Fibroblast of villous mesenchyme (primary cell): ENCODE data around the gene GH2. TPM values are rescaled to one million over a fixed set of nuclear protein-coding genes. Genes with fewer than 3 reads are reported as not detected.

Experiments
- DNase-seq: peaks from one replicate; pipeline ENCODE4 v3.0.0-alpha.2; 2010; ENCODE audit warnings: low read depth
- H3K4me3 ChIP-seq: 2 replicates; pipeline ENCODE4 v1.5.1; 2011; ENCODE audit warnings: low read depth, mild to moderate bottlenecking, low read length
- total RNA-seq: library from RNA; depleted of rRNA; stranded (reverse); fragments of >200 nt; gene quantifications from 2 replicates; pipeline ENCODE4 v1.2.3, GENCODE V29; 2012
- TF ChIP-seq, protein P1 (sequence below): IDR thresholded peaks from 2 replicates; pipeline ENCODE4 v1.5.1; 2012; ENCODE audit warnings: low read depth, mild to moderate bottlenecking, low read length; ENCODE audit not compliant: insufficient read depth

The GH2 gene
- total RNA-seq, 1 donor: not detected

DNA sequence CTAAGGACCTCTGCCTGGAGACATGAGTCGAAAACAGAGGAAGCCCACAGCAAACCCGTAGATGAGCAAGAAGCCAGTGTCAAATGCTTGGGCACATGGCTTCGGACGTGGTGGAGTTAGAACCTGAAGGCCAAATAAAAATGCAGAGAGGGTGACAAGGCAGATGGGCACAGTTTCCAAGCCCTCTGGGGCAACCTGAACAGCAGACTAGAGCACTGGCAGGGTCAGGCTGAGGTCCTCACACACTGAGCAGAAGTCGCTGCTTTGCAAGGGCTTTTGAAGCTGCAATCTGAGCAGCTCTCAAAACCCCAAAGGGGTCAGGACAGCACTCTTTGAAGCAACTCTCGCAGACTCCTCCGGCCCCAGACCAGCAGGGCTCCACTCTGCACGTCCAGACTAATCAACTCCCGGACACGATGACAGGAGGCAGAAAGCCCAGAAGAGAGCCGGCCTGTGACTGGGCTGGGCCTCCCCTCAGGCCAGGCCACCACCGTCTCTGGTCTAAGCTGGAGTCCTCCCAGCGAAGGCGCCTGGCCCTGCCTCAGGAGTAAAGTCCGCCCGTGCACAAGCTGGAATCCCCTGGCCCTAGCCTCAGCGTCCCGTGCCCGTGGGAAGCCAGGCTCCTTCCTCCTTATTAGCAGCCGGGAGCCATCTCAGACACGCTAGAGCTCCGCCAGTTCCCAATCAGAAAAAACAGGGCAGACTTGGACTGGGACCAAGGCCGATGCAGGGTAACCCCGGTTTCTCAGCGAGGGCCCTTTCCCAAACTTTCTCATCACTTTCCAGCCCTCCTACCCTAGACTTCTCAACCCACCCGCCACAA, 40.2 kb downstream of the GH2 start:
- peak; percentile 56 for DNase-seq

DNA sequence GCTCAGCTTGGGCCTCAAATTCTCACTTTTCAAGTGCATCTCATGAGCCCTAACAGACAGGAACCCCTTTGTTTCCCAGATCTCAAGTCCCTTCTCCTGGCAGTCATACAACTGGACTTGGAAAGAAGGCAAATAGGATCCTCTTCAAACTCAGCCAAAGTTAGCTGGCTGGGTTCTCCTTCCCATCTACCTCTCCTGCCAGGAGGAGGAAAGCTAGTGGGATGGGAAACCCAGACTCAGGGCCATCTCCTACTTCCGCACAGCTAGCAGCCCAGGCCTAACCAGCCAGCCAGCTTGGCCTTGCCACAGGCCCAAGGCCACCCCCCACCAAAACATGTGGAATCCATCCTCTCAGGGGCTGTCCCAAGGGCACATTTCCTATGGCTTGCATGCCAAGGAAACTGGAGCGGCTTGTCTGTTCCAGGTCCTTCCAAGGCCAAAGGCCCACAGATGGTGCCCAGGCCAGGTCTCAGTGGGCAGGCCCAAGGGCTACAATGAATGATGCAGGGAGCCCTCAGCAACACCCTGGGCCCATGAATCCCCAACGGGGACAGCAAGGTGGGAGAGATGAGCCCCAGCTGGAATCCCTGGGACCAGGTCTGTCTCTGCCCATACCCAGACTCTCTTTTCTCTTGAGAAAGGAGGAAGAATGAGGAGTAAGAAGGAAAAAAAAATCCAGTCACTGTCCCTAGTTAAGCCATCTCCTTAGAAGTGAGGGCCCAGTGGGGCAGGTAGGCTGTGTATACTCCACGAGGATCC, 41.0 kb downstream of the GH2 start:
- H3K4me3 ChIP-seq: peak overlapping the region; percentile 92
- no peak for DNase-seq
- TF ChIP-seq, protein P1, sequence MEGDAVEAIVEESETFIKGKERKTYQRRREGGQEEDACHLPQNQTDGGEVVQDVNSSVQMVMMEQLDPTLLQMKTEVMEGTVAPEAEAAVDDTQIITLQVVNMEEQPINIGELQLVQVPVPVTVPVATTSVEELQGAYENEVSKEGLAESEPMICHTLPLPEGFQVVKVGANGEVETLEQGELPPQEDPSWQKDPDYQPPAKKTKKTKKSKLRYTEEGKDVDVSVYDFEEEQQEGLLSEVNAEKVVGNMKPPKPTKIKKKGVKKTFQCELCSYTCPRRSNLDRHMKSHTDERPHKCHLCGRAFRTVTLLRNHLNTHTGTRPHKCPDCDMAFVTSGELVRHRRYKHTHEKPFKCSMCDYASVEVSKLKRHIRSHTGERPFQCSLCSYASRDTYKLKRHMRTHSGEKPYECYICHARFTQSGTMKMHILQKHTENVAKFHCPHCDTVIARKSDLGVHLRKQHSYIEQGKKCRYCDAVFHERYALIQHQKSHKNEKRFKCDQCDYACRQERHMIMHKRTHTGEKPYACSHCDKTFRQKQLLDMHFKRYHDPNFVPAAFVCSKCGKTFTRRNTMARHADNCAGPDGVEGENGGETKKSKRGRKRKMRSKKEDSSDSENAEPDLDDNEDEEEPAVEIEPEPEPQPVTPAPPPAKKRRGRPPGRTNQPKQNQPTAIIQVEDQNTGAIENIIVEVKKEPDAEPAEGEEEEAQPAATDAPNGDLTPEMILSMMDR: no peak

More for the DNA sequence above, 40.2 kb downstream of the GH2 start:
- peak overlapping the region; percentile 92 for H3K4me3 ChIP-seq
- TF ChIP-seq, protein P1: no peak

DNA sequence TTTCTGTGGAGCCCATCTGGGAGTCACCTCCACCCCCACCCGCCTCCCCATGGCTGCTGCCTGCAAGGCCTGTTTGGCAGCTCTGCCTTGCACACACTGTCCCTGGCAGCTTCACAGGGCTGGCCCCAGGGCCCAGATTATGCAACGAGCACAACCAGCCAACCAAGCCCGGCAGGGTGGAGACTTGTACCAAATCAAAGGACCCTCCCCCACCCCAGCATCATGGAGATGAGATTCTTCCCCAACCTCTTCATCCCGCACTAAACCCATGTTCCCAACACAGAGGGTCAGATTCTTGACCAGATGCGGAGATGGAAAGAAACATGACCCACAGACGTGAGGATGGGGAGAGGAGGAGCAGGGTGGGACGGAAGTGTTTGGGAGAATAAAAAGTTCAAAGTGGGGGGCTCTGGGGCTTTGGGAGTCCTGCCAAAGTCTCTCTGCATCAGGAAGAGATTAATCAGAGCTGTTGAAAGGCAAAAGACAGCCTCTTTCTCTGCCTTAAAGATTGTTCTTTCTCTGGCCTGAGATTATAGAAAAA, 43.0 kb downstream of the GH2 start:
- H3K4me3 ChIP-seq: no peak overlapping the region

DNA sequence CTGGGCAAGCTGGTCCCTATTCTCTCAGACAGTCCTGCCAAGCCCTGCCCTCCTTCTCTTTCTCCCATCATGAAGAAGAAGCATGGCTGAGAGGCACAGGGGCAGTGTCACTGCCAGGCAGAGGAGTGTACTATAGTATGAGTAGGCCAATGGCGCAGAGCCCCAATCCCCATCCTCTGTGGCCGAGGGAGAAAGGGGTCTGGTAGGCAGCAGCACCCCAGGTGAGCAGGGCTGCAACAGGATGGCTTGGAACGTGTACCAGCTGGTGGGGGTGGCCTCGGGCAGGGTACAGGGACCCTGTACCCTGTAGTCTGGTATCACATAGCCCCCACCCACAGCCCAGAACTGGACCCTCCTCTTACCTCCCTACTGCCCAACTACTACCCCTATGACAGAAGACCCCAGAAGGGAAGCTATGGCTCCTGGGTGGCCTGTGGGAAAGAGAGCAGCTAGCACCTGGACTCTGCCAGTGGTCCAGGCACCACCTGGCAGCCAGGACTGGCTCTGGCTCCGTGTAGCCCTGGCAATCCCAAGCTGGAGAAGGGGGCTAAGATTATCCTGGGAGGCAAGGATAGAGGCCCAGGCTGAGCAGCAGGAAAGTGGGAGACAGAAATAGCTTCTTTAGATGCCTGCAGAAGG, 43.7 kb downstream of the GH2 start:
- H3K4me3 ChIP-seq: no peak overlapping the region
- TF ChIP-seq, protein P1: no peak
- no peak for DNase-seq

More for the DNA sequence above, 43.0 kb downstream of the GH2 start:
- peak; percentile 84 for DNase-seq
- TF ChIP-seq, protein P1: no peak

DNA sequence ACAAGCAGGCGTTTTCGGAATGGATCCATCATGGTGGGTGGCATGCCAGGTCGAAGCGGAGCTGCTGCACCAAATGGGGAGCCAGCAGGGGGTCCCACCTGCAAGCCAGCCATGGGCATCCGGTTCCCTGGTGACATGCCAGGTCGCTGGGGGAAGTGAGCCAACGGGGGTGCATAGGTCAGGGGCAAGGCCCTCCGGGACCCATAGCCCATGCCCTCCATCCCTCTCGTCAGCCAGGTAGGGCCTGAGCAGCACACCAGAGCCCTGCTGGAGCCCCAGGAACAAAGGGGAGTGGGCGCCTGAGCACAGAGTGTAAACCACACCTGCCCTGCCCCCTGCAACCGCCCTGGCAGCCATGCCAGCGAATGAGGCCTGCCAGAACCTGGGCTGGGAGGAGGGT, 44.3 kb downstream of the GH2 start:
- no peak overlapping the region for H3K4me3 ChIP-seq
- TF ChIP-seq, protein P1: no peak
- no peak for DNase-seq

DNA sequence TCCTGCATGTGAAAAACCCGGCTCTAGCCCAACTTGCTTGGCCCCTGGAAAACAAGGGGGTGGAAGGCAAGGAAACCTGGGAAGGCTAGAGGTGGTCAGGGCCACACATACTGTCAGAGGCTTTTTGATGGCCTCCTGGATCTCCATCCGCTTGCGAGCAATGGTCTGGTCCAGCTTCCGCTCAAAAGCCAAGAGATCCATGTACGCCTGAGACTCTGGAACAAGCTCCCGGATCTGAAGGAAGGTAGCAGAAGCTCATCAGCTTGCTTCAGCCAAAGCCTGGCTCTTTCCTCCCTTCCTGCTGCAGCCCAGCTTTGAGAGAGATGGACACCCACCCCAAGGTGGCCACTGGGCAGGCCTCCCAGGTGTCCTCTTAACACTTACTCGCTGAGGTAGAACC, 44.9 kb downstream of the GH2 start:
- TF ChIP-seq, protein P1: no peak
- H3K4me3 ChIP-seq: no peak overlapping the region
- no peak for DNase-seq
